GM12878 (cell line): ENCODE measurements around the gene B9D1. TPM values are rescaled to one million over a fixed set of nuclear protein-coding genes. Genes with fewer than 3 reads are reported as not detected.

Source experiments
- ATAC-seq: fragments of 200-7000 bp; cut with Tn5 transposase; 3 replicates; pipeline ENCODE4 v1.9.1; 2020; ENCODE audit warnings: mild to moderate bottlenecking, moderate library complexity
- BruUV-seq: library from RNA; stranded (reverse); fragments of 400-500 nt; replicated peaks from 2 replicates; lab custom pipeline; 2021; lab: Mats Ljungman, UMichigan
- CTCF ChIA-PET: fragments of 300-600 bp; sonication (Branson Sonifier 250); formaldehyde crosslinking; extraction: SDS; loops from one replicate; lab custom pipeline; 2021; ENCODE audit warnings: inconsistent platforms; lab: Yijun Ruan, JAX
- POLR2A ChIA-PET: fragments of 350-600 bp; formaldehyde crosslinking; extraction: SDS; loops from one replicate; lab custom pipeline; 2021; ENCODE audit warnings: inconsistent platforms; lab: Charles Lee
- RAD21 ChIA-PET: fragments of 300-600 bp; sonication (Branson Sonifier 250); formaldehyde crosslinking; loops from one replicate; lab custom pipeline; 2023; ENCODE audit warnings: antibody characterized with exemption; ENCODE audit not compliant: unreplicated experiment; lab: Charles Lee
- SMC1A ChIA-PET: fragments of 300-600 bp; sonication (Branson Sonifier 250); formaldehyde crosslinking; loops from one replicate; lab custom pipeline; 2023; ENCODE audit not compliant: unreplicated experiment, uncharacterized antibody; lab: Charles Lee
- DNase-seq: peaks from one replicate; pipeline ENCODE4 v3.0.0-alpha.2; 2011; ENCODE audit warnings: low read depth, low spot score
- FAIRE-seq: peaks from 3 replicates; lab custom pipeline; 2011; peaks lifted over from hg19 to GRCh38; lab: Jason Lieb, UNC
- H2AFZ ChIP-seq: 2 replicates; pipeline ENCODE4 v1.6.0; 2011; ENCODE audit warnings: low read depth, low read length, control low read depth; ENCODE audit not compliant: control insufficient read depth
- H3K27ac ChIP-seq: 2 replicates; pipeline ENCODE4 v1.5.1; 2011; ENCODE audit warnings: control low read depth; ENCODE audit not compliant: control insufficient read depth, insufficient read depth
- H3K27me3 ChIP-seq, 2 experiments: replicated peaks in 1 of 2; 2 replicates each; pipeline versions ENCODE4 v1.6.0 to v1.6.1; 2011; ENCODE audit warnings: low read length in 1 of 2; ENCODE audit not compliant: control insufficient read depth in 2 of 2, insufficient read depth in 2 of 2
- H3K36me3 ChIP-seq, 2 experiments: 2 replicates each; pipeline ENCODE4 v1.5.1; 2011; ENCODE audit warnings: low read length in 1 of 2; ENCODE audit not compliant: control insufficient read depth in 2 of 2, insufficient read depth in 2 of 2
- H3K4me1 ChIP-seq: 2 replicates; pipeline ENCODE4 v1.6.1; 2011; ENCODE audit warnings: mild to moderate bottlenecking, low read length, moderate library complexity, mixed read lengths; ENCODE audit not compliant: control insufficient read depth, insufficient read depth
- H3K4me2 ChIP-seq: 2 replicates; pipeline ENCODE4 v1.6.0; 2011; ENCODE audit warnings: control low read depth; ENCODE audit not compliant: control insufficient read depth, insufficient read depth
- H3K4me3 ChIP-seq: fragments of 200-600 bp; sonication (generic); 2 replicates; pipeline ENCODE4 v1.5.1; 2016
- H3K79me2 ChIP-seq: 2 replicates; pipeline ENCODE4 v1.6.0; 2011; ENCODE audit warnings: low read length; ENCODE audit not compliant: control insufficient read depth, insufficient read depth
- H3K9ac ChIP-seq: 2 replicates; pipeline ENCODE4 v1.8.0; 2011; ENCODE audit warnings: low read length, control low read depth, mixed read lengths; ENCODE audit not compliant: control insufficient read depth, insufficient read depth
- H3K9me3 ChIP-seq: replicated peaks from 3 replicates; pipeline ENCODE4 v1.5.1; 2011; ENCODE audit warnings: mild to moderate bottlenecking, low read length; ENCODE audit not compliant: control insufficient read depth, insufficient read depth
- H4K20me1 ChIP-seq: 2 replicates; pipeline ENCODE4 v1.6.0; 2011; ENCODE audit not compliant: control insufficient read depth, insufficient read depth
- BMI1 ChIP-seq: fragments of 450-650 bp; IDR thresholded peaks from 2 replicates; pipeline ENCODE4 v1.6.1; 2016; ENCODE audit warnings: mild to moderate bottlenecking, moderate library complexity, borderline replicate concordance
- CEBPB ChIP-seq, 2 experiments: fragments of 150-350 bp in 1 of 2; IDR thresholded peaks; 2 replicates each; pipeline ENCODE4 v1.6.1; 2012 to 2014; ENCODE audit warnings: low read depth in 2 of 2, low read length in 2 of 2, borderline replicate concordance in 1 of 2, inconsistent platforms in 1 of 2
- CHD4 ChIP-seq: fragments of 200-600 bp; sonication (generic); IDR thresholded peaks from 2 replicates; pipeline ENCODE4 v1.6.1; 2016; ENCODE audit warnings: mild to moderate bottlenecking
- GATAD2B ChIP-seq: fragments of 450-650 bp; conservative IDR thresholded peaks from 2 replicates; pipeline ENCODE4 v1.6.1; 2017; ENCODE audit warnings: low read depth, mild to moderate bottlenecking, moderate library complexity
- IKZF1 ChIP-seq: fragments of 450-650 bp; conservative IDR thresholded peaks from 2 replicates; pipeline ENCODE4 v1.6.1; 2017; ENCODE audit warnings: antibody characterized with exemption, mild to moderate bottlenecking
- JUNB ChIP-seq: IDR thresholded peaks from 2 replicates; pipeline ENCODE4 v1.6.1; 2016; ENCODE audit warnings: antibody characterized with exemption, mild to moderate bottlenecking
- KAT2A ChIP-seq: conservative IDR thresholded peaks from 2 replicates; pipeline ENCODE4 v1.6.1; 2011; ENCODE audit warnings: low read depth, low read length; ENCODE audit not compliant: control insufficient read depth
- KDM1A ChIP-seq: fragments of 200-600 bp; sonication (generic); IDR thresholded peaks from 2 replicates; pipeline ENCODE4 v1.6.1; 2016; ENCODE audit warnings: borderline replicate concordance
- RAD21 ChIP-seq: IDR thresholded peaks from 2 replicates; pipeline ENCODE4 v1.6.1; 2011; ENCODE audit warnings: mild to moderate bottlenecking, low read depth, low read length, moderate library complexity; ENCODE audit not compliant: insufficient read depth
- RELA ChIP-seq: fragments of 450-650 bp; IDR thresholded peaks from 2 replicates; pipeline ENCODE4 v1.8.0; 2014; ENCODE audit warnings: borderline replicate concordance; ENCODE audit not compliant: partially characterized antibody
- SMARCA5 ChIP-seq: fragments of 450-650 bp; IDR thresholded peaks from 2 replicates; pipeline ENCODE4 v1.6.1; 2017; ENCODE audit warnings: mild to moderate bottlenecking
- SMC3 ChIP-seq: IDR thresholded peaks from 2 replicates; pipeline ENCODE4 v1.6.1; 2011; ENCODE audit warnings: low read length, improper control_type of control experiment, borderline replicate concordance
- SPI1 ChIP-seq: IDR thresholded peaks from 2 replicates; pipeline ENCODE4 v1.6.1; 2011; ENCODE audit warnings: low read depth, mild to moderate bottlenecking, low read length, moderate library complexity, borderline replicate concordance; ENCODE audit not compliant: insufficient read depth
- SREBF1 ChIP-seq: IDR thresholded peaks from 2 replicates; pipeline ENCODE4 v1.6.1; 2012; ENCODE audit warnings: mild to moderate bottlenecking, low read length
- SREBF2 ChIP-seq: IDR thresholded peaks from 2 replicates; pipeline ENCODE4 v1.6.1; 2012; ENCODE audit warnings: mild to moderate bottlenecking, low read length
- WGBS: methylation state at CpG from one replicate; pipeline ENCODE4 v1.1.6; 2016; ENCODE audit warnings: low lambda C conversion rate; ENCODE audit not compliant: insufficient replicate concordance, insufficient coverage; ENCODE audit errors: missing lambda C conversion rate; 5-methylcytosine and 5-hydroxymethylcytosine counted together
- in situ Hi-C: fragments of 300-500 bp; cut with MboI; formaldehyde crosslinking; loops from 9 replicates; pipeline ENCODE4 v1.14.3; 2018; ENCODE audit warnings: mixed read lengths
- intact Hi-C: fragments of 100-400 bp; cut with micrococcal nuclease; formaldehyde crosslinking; loops from one replicate; pipeline ENCODE4 v1.14.2; 2022; ENCODE audit not compliant: unreplicated experiment
- polyA plus RNA-seq, 11 experiments: library from polyadenylated mRNA; depleted of rRNA in 4 of 11; unstranded in 6 of 11; stranded (reverse) in 5 of 11; fragments of >200 nt; fragmentation: Nextera tagmentation in 4 of 11; fragmentation: Illumina TruSeq in 1 of 11; extraction: Ambion mirVana in 4 of 11; extraction: Trizol in 1 of 11; gene quantifications; 1 replicate in 1 of 11; 2 replicates in 10 of 11; pipeline versions ENCODE4 v1.2.1 to v1.2.3, GENCODE V29; 2011 to 2016; ENCODE audit warnings: inconsistent platforms in 2 of 11, missing spikeins in 2 of 11, low read depth in 1 of 11
- total RNA-seq, 4 experiments: library from RNA; depleted of rRNA in 3 of 4; stranded (reverse); fragments of >200 nt in 3 of 4; fragmentation: Illumina TruSeq in 1 of 4; extraction: Trizol in 1 of 4; gene quantifications; 2 replicates each; pipeline versions ENCODE4 v1.2.1 to v1.2.3, GENCODE V29; 2013 to 2021
- TF ChIP-seq, protein P1 (sequence below): fragments of 450-650 bp; IDR thresholded peaks from 2 replicates; pipeline ENCODE4 v1.6.1; 2016; ENCODE audit warnings: mild to moderate bottlenecking
- TF ChIP-seq, protein P2 (sequence below): fragments of 150-350 bp; IDR thresholded peaks from 2 replicates; pipeline ENCODE4 v1.6.1; 2014; ENCODE audit warnings: mild to moderate bottlenecking, low read depth, low read length
- TF ChIP-seq, protein P3 (sequence below), 3 experiments: IDR thresholded peaks in 2 of 3; conservative IDR thresholded peaks in 1 of 3; 2 replicates each; pipeline ENCODE4 v1.5.1; 2011; ENCODE audit warnings: low read depth in 3 of 3, low read length in 3 of 3, mild to moderate bottlenecking in 3 of 3, control low read depth in 2 of 3, moderate library complexity in 2 of 3, inconsistent platforms in 1 of 3, mixed read lengths in 1 of 3; ENCODE audit not compliant: control insufficient read depth in 2 of 3, insufficient read depth in 1 of 3; ENCODE audit errors: extremely low read depth in 1 of 3
- TF ChIP-seq, protein P4 (sequence below): IDR thresholded peaks from 2 replicates; pipeline ENCODE4 v1.6.1; 2011; ENCODE audit warnings: low read depth, low read length, improper control_type of control experiment, borderline replicate concordance

B9D1 gene
- total and polyA plus RNA-seq, 10 of the 15 experiments (the other 5 are each of a cell fraction or from before 2014, with no cell fraction given) = 5.9 to 18.3 (median 9.8) TPM

DNA sequence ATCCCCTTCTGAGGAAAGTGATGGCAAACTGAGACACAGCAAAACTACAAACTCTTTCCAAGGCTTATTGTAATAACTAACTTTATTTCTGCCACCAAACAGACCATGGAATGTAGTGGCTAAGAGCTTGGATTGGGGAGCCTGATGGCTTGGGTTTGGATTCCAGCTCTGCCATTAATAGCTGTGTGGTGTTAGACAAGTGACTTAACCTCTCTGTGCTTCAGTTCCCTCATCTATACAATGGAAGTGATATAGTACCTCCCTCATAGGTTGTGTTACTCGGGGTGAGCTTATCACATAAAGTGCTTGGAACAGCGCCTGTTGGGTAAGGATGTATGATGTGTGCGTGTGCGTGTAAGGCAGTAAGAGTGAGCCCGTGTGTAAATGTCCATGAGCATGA is 42.6 kb upstream of the B9D1 start:
- Histone ChIP-seq H3K4me1 (no peaks in the 10 kb centered on the region), H3K4me2 (no peak overlapping the region), H2AFZ (no peak overlapping the region), H3K27ac (no peak overlapping the region), H3K27me3 (no peaks in the 10 kb centered on the region; a peak in 3 of 4 replicates), H3K79me2 (no peaks in the 10 kb centered on the region), H3K4me3 (no peak overlapping the region), H3K36me3 (no peaks in the 10 kb centered on the region), H3K9me3 (no peaks in the 10 kb centered on the region), H3K9ac (no peak overlapping the region), H4K20me1 (no peaks in the 10 kb centered on the region)
- TF ChIP-seq BMI1 = no peak
- TF ChIP-seq, protein P1, sequence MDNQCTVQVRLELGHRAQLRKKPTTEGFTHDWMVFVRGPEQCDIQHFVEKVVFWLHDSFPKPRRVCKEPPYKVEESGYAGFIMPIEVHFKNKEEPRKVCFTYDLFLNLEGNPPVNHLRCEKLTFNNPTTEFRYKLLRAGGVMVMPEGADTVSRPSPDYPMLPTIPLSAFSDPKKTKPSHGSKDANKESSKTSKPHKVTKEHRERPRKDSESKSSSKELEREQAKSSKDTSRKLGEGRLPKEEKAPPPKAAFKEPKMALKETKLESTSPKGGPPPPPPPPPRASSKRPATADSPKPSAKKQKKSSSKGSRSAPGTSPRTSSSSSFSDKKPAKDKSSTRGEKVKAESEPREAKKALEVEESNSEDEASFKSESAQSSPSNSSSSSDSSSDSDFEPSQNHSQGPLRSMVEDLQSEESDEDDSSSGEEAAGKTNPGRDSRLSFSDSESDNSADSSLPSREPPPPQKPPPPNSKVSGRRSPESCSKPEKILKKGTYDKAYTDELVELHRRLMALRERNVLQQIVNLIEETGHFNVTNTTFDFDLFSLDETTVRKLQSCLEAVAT = no peak
- TF ChIP-seq KAT2A = no peak
- TF ChIP-seq, protein P2, sequence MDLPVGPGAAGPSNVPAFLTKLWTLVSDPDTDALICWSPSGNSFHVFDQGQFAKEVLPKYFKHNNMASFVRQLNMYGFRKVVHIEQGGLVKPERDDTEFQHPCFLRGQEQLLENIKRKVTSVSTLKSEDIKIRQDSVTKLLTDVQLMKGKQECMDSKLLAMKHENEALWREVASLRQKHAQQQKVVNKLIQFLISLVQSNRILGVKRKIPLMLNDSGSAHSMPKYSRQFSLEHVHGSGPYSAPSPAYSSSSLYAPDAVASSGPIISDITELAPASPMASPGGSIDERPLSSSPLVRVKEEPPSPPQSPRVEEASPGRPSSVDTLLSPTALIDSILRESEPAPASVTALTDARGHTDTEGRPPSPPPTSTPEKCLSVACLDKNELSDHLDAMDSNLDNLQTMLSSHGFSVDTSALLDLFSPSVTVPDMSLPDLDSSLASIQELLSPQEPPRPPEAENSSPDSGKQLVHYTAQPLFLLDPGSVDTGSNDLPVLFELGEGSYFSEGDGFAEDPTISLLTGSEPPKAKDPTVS = no peak
- no peak for TF ChIP-seq SMC3
- TF ChIP-seq CEBPB (IDR thresholded peaks at IDR 0.05; ENCODE audit: borderline replicate concordance in 1 of 2, low read depth in 2 of 2, low read length in 2 of 2) = no peak
- TF ChIP-seq, protein P3, sequence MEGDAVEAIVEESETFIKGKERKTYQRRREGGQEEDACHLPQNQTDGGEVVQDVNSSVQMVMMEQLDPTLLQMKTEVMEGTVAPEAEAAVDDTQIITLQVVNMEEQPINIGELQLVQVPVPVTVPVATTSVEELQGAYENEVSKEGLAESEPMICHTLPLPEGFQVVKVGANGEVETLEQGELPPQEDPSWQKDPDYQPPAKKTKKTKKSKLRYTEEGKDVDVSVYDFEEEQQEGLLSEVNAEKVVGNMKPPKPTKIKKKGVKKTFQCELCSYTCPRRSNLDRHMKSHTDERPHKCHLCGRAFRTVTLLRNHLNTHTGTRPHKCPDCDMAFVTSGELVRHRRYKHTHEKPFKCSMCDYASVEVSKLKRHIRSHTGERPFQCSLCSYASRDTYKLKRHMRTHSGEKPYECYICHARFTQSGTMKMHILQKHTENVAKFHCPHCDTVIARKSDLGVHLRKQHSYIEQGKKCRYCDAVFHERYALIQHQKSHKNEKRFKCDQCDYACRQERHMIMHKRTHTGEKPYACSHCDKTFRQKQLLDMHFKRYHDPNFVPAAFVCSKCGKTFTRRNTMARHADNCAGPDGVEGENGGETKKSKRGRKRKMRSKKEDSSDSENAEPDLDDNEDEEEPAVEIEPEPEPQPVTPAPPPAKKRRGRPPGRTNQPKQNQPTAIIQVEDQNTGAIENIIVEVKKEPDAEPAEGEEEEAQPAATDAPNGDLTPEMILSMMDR (IDR thresholded peaks at IDR 0.05 in 2 of 3, conservative IDR thresholded peaks at IDR 0.05 in 1 of 3; ENCODE audit: control insufficient read depth in 2 of 3, extremely low read depth in 1 of 3, insufficient read depth in 1 of 3, low read depth in 3 of 3, low read length in 3 of 3) = no peak
- no peak for TF ChIP-seq IKZF1
- no peak for TF ChIP-seq RELA
- no peak for TF ChIP-seq KDM1A
- no peak for TF ChIP-seq GATAD2B
- no peak for TF ChIP-seq SREBF2
- TF ChIP-seq JUNB = no peak
- no peak for TF ChIP-seq SMARCA5
- no peak for TF ChIP-seq SPI1
- TF ChIP-seq, protein P4, sequence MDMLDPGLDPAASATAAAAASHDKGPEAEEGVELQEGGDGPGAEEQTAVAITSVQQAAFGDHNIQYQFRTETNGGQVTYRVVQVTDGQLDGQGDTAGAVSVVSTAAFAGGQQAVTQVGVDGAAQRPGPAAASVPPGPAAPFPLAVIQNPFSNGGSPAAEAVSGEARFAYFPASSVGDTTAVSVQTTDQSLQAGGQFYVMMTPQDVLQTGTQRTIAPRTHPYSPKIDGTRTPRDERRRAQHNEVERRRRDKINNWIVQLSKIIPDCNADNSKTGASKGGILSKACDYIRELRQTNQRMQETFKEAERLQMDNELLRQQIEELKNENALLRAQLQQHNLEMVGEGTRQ = no peak
- no peak for TF ChIP-seq SREBF1
- TF ChIP-seq RAD21 = no peak
- no peak for TF ChIP-seq CHD4
- ATAC-seq (no peak), FAIRE-seq (no peak), DNase-seq (no peak)
- ChIA-PET CTCF (no interaction called here), POLR2A (no interaction called here), RAD21 (no interaction called here), SMC1A (no interaction called here)
- BruUV-seq = no TSS peak
- intact Hi-C loops (no loop called here), in situ Hi-C loops (no loop called here)
- WGBS = 53% methylated on average over 5 of the region's 5 CpGs
